ENCODE results near the gene ST7L. TPM values are rescaled to one million over a fixed set of nuclear protein-coding genes. Genes with fewer than 3 reads are reported as not detected.
A peak's percentile ranks its signal among the peaks of the same experiment; 100 is the strongest.

The ST7L gene
- total RNA-seq, 1 experiment from 2014 or later = 18.0 TPM

DNA sequence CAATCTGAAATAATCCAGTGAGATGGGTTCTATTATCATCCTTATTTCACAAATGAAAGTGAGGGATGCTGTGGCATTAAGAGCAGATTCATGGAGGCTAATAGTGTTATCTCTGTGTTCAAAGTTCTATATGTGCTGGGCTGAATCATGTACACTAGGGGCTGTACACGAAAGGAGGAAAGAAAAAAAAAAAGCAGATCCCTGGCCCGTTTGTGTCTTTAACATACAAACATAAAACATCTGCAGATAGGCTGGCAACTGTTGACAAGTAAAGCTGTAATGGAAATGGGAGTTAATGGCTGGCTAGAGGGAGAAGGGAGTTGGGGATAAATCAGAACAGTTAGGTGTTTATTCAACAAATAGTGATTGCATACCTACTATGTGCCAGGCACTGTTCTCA, 107.0 kb downstream of the ST7L start:
- Mint-ChIP-seq H3K27ac (no peak overlapping the region), H3K4me1 (peaks cover 23% of the 10 kb centered on the region), H3K4me3 (no peak overlapping the region), H3K36me3 (no peaks in the 10 kb centered on the region), H3K9me3 (no peaks in the 10 kb centered on the region), H3K27me3 (ENCODE audit: low read depth) (peaks cover 63% of the 10 kb centered on the region)
- DNase-seq (ENCODE audit: low spot score) = no peak
- TF ChIP-seq PRDM15 (CRISPR knock-in tag; IDR thresholded peaks at IDR 0.05) (no peak), AR (CRISPR knock-in tag; IDR thresholded peaks at IDR 0.05) (no peak), ZNF532 (CRISPR knock-in tag; IDR thresholded peaks at IDR 0.05; ENCODE audit: borderline replicate concordance) (no peak), ZBTB43 (CRISPR knock-in tag; IDR thresholded peaks at IDR 0.05) (no peak)
- ChIA-PET POLR2A (no interaction called here), CTCF (interaction anchor here (0.9 to 2.7 kb wide), 3 partner anchors 46 to 213 kb away, joined by 4 to 13 read pairs (median 6); no protein-coding TSS in a partner anchor)
- no peak for ATAC-seq

DNA sequence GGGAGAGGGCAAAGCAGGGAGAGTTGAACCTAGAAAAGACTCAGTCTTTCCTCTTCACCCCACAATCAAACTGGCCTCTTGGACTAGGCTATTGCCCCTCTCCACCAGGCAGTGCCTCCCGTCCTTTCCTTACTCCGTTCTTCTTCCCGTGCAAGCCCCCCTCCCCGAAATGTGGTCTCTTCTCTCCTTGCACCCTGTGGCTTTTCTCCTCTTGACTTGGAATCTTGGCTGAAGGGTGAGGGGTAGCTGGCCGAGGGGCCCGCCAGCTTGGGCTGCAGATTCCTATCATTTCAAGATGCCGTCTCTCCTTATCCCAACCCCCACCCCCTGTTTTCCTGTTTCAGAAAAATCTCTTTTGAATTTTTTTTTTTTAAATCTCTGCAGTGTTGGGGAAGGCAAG, 108.6 kb downstream of the ST7L start:
- CTCF ChIA-PET = interaction anchor here (0.8 to 2.7 kb wide), 5 partner anchors 8 to 141 kb away, joined by 3 to 13 read pairs (median 6); no protein-coding TSS in a partner anchor
- Mint-ChIP-seq H3K36me3 (no peaks in the 10 kb centered on the region), H3K27me3 (ENCODE audit: low read depth) (peaks cover 77% of the 10 kb centered on the region)
- TF ChIP-seq MXD4 (CRISPR knock-in tag; IDR thresholded peaks at IDR 0.05; ENCODE audit: borderline replicate concordance) (no peak), ZNF121 (CRISPR knock-in tag; IDR thresholded peaks at IDR 0.05) (no peak), ZNF317 (CRISPR knock-in tag; IDR thresholded peaks at IDR 0.05; ENCODE audit: borderline replicate concordance, low read depth) (no peak), ESRRA (CRISPR knock-in tag; IDR thresholded peaks at IDR 0.05; ENCODE audit: borderline replicate concordance) (no peak), ZNF425 (CRISPR knock-in tag; conservative IDR thresholded peaks at IDR 0.05) (no peak), KAT7 (CRISPR knock-in tag; IDR thresholded peaks at IDR 0.05; ENCODE audit: borderline replicate concordance) (no peak), TP53 (CRISPR knock-in tag; IDR thresholded peaks at IDR 0.05) (no peak)
- TF ChIP-seq, protein P1, sequence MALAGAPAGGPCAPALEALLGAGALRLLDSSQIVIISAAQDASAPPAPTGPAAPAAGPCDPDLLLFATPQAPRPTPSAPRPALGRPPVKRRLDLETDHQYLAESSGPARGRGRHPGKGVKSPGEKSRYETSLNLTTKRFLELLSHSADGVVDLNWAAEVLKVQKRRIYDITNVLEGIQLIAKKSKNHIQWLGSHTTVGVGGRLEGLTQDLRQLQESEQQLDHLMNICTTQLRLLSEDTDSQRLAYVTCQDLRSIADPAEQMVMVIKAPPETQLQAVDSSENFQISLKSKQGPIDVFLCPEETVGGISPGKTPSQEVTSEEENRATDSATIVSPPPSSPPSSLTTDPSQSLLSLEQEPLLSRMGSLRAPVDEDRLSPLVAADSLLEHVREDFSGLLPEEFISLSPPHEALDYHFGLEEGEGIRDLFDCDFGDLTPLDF (CRISPR knock-in tag; IDR thresholded peaks at IDR 0.05) = no peak
- TF ChIP-seq, protein P2, sequence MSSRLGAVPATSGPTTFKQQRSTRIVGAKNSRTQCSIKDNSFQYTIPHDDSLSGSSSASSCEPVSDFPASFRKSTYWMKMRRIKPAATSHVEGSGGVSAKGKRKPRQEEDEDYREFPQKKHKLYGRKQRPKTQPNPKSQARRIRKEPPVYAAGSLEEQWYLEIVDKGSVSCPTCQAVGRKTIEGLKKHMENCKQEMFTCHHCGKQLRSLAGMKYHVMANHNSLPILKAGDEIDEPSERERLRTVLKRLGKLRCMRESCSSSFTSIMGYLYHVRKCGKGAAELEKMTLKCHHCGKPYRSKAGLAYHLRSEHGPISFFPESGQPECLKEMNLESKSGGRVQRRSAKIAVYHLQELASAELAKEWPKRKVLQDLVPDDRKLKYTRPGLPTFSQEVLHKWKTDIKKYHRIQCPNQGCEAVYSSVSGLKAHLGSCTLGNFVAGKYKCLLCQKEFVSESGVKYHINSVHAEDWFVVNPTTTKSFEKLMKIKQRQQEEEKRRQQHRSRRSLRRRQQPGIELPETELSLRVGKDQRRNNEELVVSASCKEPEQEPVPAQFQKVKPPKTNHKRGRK (CRISPR knock-in tag; IDR thresholded peaks at IDR 0.05; ENCODE audit: borderline replicate concordance) = no peak
- TF ChIP-seq, protein P3, sequence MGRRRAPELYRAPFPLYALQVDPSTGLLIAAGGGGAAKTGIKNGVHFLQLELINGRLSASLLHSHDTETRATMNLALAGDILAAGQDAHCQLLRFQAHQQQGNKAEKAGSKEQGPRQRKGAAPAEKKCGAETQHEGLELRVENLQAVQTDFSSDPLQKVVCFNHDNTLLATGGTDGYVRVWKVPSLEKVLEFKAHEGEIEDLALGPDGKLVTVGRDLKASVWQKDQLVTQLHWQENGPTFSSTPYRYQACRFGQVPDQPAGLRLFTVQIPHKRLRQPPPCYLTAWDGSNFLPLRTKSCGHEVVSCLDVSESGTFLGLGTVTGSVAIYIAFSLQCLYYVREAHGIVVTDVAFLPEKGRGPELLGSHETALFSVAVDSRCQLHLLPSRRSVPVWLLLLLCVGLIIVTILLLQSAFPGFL (CRISPR knock-in tag; IDR thresholded peaks at IDR 0.05; ENCODE audit: borderline replicate concordance) = no peak

More for the DNA sequence above, 108.6 kb downstream of the ST7L start:
- Mint-ChIP-seq H3K9me3 (no peaks in the 10 kb centered on the region), H3K4me1 (peaks cover 18% of the 10 kb centered on the region), H3K27ac (no peak overlapping the region), H3K4me3 (peak overlapping the region; percentile 68)
- no peak for ATAC-seq
- no peak for DNase-seq (ENCODE audit: low spot score)
- POLR2A ChIA-PET = interaction anchor here (1.9 kb wide), 1 partner anchor 9 kb away, joined by 5 read pairs; no protein-coding TSS in a partner anchor

All from WTC11 (cell line).